ENCODE results near the gene SPON2.
"Not testable (repeated sequence)": the region's sequence is repeated elsewhere in the genome, so short reads cannot be mapped to it uniquely, and the experiment has no call there.

The SPON2 gene

DNA sequence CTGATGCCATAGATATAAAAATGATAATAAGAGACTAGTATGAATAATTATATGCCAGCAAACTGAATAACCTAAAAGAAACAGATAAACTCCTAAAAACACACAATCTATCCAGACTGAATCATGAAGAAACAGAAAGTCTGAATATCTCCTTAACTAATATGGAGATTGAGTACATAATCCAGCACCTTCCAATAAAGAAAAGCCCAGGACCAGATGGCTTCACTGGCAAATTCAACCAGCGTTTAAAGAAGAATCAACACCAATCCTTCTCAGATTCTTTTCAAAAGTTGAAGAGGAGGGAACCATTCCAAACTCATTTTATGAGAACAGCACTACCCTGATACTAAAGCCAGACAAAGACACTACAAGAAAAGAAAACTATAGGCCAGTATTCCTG is 32.5 kb downstream of the SPON2 start:
- DNase-seq = no peak

DNA sequence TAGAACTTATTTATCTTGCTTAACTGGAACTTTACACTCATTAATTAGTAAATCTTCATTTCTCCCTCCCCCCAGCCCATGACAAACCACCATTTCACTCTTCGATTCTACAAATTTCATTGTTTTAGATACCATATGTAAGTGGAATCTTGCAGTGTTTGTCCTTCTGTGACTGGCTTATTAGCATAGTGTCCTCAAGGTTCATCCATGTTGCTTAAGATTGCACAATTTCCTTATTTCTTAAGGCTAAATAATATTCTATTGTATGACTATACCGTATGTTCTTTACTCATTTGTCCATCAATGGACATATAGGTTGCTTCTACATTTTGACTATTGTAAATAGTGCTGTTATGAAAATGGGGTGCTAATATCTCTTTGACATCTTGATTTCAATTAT is 34.5 kb downstream of the SPON2 start:
- no peak for DNase-seq

DNA sequence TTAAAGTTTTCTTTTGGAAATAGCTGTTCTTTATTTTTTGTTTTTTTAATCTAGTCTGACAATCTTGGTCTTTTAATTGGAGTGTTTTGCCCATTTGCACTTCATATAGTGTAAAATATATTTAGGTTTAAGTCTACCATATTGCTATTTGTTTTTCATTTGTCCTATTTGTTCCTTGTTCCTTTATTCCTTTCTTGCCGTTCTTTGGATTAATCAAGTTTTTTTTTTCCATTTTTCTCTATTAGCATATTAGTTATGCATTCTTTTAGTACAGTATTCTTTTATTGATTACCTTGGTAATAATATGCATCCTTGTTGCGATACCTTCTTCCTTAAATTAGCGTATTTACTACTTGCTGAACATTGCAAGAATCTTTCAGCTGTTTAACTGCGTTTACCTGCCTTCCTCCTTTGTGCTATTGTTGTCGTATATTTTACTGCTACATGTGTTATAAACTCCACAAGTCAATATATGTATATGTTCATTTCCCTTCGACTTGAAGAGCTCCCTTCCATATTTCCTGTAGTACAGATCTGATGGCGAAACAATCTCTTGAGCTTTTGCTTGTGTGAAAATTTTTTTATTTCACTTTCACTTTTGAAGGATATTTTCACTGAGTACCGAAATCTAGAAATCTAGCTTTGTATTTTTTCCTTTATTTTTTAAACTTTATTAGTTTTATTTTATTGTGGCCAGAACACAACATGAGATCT is 35.2 kb downstream of the SPON2 start:
- no peak for DNase-seq

DNA sequence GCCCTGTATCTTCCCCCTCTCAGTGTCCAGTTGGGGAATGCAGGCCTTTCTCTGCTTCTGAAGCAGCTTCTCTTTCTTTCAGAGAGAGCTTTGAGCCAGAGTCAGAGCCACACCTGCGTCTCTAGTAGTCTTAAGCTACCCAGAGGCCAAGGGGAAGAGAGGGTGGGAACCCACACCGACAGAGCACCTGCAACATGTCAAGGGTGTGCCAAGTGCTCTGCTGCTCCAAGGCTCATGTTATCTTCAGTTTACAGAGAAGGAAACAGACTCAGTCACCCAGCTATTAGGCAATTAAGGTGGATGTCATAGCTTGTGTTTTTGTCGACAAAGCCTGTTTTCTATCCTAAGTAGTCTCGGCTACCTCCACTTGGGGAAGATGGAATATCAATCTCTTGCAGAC is 36.3 kb downstream of the SPON2 start:
- no peak for DNase-seq

DNA sequence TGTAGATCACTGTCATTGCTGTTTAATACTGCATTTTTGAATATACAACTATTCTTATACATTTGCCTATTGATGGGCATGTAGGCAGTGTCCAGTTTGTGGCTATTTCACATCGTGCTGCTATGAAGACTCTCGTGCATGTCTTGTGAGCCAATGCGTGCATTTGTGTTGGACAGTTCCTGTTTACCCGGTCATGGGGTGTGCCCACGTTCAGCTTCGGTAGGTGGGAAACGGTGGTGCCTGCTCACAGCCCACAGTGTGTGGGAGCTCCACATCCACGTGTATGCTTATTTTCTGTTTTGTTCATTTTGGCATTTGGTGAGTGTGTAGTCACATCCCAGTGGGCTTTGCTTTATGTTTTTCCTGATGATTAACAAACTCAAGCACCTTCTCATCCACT is 39.4 kb downstream of the SPON2 start:
- no peak for DNase-seq

DNA sequence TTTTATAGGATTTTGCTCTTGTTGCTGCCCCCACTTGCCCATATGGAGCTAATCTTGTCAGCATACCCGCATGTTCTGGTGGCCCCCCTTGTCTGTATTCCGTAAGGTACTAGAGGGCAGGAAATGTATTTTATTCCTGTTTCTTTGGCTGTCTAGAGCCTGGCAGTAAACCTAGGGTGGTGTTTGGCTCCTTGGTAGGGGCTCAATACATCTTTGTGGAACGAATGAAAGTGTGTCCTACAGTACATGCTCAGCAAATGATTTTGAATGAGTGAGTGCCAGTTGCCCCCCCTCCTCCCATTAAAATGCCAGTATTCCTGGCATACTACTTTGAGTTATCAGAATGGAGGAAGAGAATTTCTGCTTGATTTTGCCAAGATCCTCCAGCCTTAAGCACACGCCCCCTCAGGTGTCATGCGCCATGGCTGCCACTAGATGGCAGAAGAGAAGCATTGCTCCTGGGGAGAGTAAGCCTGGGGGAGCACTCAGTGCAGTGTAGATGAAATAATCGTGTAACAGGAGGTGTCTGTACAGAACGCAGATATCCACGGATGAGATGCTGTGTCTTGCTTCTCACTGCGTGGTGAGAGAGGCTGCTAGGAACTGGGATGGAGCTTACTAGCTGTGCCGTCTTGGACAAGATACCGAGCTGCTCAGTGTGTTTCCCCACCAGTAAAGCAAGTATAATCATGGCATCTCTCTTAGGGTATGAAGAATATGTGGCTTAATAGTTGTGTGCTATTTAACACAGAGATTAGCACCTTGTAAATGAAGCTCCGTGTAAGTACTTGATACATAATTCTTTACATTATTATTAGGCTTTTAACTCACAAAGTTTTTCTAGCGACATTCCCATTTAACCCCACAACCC is 41.8 kb downstream of the SPON2 start:
- peak; percentile 80 for DNase-seq

DNA sequence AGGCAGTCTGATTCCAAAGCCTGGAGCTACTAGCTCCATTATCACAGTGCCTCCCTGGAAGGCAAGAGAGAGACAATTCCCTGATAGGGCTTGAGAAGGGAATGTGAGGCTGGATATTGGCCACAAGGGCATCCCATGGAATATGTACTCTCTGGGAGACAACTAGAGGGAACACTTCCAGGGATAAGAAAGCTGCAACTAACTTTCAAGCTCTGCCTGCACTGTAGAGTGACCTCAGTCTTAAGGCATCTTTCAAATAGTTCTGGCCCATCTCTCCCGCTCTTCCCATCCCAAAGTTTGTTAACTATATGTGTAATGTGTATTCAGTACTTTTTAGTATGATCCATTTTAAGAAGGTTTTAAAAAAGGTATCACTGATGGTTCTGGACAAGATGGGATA is 45.9 kb downstream of the SPON2 start:
- DNase-seq = no peak

DNA sequence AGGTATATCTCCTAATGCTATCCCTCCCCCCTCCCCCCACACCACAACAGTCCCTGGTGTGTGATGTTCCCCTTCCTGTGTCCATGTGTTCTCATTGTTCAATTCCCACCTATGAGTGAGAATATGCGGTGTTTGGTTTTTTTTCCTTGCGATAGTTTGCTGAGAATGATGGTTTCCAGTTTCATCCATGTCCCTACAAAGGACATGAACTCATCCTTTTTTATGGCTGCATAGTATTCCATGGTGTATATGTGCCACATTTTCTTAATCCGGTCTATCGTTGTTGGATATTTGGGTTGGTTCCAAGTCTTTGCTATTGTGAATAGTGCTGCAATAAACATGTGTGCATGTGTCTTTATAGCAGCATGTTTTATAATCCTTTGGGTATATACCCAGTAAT is 46.9 kb downstream of the SPON2 start:
- not testable (repeated sequence) for DNase-seq

DNA sequence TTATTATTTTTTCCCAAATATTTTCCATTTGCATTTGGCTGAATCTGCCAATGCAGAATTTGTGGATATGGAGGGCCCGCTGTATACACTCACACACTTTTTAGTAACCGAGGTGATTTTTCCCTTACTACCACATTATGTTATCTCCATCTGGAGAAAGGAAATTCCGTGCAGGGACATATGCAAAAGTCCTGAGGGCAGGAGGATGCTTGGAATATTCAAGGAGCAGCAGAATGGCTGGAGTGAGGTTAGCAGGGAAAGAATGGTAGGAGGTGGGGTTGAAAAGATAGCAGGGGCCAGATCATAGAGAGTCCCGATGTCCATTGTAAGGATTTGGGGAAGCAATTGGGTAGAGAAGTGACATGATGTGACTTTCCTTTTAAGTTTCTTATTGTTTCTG is 47.6 kb downstream of the SPON2 start:
- DNase-seq = no peak

DNA sequence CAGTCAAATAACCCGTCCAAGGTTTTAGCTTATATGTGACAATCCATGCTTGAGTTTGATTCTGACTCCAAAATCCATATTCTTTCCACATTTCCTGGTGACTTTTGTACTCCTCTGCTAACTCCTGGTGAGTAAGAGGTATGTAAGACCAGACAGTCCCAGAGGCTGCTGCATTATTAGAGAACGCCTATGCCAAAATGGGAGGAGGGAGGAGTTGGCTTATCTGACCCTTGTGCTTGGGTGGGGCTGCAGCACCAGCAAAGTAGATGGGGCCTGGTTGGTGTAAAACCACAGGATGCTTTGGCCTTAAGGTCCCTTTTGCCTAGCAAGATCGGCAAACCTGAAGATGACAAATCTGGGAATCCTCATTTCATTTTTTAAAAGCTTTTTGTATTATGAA is 49.9 kb downstream of the SPON2 start:
- no peak for DNase-seq

Measured in midbrain (tissue), 1 donor.